HUDEP-2 (cell line): Measurements from ENCODE around the gene TNFAIP1.
A peak's percentile ranks its signal among the peaks of the same experiment; 100 is the strongest.

Source experiments
- DNase-seq, 76 experiments: peaks; one replicate each; lab custom pipeline; 2025; ENCODE audit not compliant: unreplicated experiment in 76 of 76; lab: John Stamatoyannopoulos, UW

Gene TNFAIP1

DNA sequence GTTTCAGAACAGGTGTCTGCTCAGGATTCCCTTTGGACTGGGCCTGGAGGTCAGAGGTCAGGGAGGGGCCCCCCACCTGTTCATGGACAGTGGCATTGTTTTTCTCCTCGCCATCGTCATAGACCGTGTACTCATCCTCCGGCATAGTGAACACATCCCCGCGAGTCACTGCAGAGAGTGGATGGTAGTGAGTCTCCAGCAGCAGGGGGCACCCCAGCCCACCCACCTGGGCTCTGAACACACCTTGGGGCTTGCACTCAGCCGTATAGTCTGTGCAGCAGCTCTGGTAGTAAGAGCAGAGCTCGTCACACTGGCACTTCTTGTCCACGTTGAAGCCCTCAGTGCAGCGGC lies 34.1 kb downstream of the TNFAIP1 start:
- DNase-seq: no peak

DNA sequence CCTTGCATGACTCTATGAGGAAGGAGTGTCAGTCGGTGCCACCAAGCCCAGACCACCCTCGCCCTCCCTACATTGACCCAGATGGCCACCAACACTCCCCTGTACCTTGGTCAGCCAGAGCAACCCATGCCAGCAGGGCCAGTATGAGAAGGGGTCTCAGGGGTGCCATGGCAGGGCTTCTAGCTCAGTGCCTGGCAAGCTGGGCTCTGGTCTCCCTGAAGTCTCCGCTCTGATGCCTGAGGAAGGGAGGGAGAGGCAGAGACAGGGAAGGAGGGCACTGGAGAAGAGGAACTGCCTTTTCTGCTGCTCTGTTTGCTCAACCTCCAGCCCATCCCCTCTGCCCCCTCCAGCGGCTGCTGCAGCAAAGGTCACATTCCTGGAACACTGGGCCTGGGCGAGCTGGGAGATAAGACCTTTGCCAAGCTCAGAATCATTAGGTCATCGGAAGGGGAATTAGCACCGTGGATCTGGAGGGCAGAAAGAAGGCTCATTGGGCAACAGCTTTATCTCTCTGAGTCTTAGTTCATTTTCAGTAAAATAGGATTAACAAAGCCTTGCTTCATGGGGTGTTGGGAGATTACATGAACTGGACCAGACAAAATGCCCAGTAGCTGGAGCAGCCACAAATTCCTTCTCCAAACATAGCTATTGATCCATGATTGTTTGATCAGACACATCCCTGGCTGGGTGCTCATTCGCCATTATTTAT lies 34.6 kb downstream of the TNFAIP1 start, which contains the start of gene VTN:
TSS of gene VTN (minus strand) at position 273 of the 709 bp plus-strand sequence. CDS start at position 169, 104 bp downstream.
- DNase-seq: peak in 1 of 76 experiments; percentile 10

DNA sequence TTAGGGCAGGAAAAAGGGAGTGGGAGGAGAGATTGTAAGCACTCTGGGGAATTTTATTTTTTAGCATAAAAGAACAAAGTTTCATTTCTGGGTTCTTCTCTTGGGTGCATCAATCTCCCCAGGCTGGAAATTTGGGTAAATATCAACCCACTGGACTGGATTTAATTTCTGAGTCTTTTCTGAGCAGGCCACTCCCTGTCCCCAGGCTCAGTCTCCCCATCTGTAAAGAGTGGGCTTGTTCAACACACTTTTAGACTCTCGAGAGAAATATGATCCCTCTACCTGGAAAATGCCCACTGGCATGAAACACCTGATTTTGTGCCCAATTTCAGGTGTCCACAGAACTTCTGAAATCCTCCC lies 35.2 kb downstream of the TNFAIP1 start:
- DNase-seq: no peak

DNA sequence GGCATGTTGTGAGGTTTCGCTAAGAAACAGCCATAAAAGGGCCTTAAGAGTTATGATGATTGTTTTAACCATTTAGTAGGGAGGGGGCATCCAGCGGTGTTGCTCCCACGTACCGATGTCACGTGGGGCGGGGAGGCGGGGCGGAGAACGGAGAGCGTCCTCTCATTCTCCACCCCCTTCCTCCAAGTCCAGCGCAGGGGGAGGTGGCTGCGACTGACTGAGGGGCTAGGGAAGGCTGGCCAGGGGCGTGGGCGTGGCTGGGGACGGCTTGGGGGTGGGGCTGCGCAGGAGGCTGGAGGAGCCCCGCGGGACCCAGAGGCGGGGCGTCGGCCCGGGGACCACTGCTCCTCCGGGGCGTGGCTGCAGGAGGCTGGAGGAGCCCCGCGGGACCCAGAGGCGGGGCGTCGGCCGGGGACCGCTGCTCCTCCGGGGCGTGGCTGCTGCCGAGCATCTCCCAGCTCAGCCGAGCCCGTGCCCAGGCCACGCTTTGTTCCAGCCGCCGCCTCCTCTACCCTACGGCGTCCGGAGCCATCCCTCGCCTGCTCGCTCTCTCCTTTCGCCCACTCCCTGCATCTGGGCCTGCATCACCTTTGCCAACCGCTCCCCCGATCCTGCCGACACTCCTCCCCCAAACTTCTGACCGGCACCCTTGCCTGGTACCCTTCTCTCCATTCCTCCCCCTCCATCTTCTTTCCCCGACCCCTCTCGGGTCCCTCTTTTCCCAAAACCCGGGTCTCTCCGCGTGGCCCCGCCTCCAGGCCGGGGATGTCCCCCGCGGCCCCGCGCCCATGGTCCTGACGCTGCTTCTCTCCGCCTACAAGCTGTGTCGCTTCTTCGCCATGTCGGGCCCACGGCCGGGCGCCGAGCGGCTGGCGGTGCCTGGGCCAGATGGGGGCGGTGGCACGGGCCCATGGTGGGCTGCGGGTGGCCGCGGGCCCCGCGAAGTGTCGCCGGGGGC lies 36.0 kb downstream of the TNFAIP1 start, which contains the start of gene SARM1:
TSS of gene SARM1 (plus strand) at position 450 of the 958 bp plus-strand sequence. CDS start at position 789, 339 bp downstream.
- DNase-seq: peak in 30 of 76 experiments; percentile 8 to 59 (median 28)

DNA sequence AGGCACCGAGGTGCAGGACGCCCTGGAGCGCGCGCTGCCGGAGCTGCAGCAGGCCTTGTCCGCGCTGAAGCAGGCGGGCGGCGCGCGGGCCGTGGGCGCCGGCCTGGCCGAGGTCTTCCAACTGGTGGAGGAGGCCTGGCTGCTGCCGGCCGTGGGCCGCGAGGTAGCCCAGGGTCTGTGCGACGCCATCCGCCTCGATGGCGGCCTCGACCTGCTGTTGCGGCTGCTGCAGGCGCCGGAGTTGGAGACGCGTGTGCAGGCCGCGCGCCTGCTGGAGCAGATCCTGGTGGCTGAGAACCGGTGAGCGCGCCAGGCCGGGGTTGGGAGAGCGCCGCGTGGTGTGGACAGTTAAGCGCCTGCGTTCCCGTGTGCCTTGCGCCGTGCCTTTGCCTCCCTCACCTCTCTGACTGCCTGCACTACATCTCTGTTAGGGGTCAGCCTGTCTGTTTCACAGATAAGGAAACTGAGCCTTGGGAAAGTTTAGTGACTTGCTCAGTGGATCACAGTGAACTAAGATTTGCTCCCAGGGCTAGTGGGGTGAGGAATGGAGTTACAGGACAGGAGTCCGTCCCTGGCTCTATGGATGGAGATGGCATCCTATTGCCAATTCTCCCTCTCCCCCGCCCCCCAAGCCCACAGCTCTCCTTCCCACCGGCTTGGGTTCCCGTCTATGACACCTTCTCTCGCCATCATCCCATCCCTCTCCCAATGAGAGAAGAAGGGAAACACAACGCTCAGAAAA lies 36.8 kb downstream of the TNFAIP1 start:
- DNase-seq: no peak

DNA sequence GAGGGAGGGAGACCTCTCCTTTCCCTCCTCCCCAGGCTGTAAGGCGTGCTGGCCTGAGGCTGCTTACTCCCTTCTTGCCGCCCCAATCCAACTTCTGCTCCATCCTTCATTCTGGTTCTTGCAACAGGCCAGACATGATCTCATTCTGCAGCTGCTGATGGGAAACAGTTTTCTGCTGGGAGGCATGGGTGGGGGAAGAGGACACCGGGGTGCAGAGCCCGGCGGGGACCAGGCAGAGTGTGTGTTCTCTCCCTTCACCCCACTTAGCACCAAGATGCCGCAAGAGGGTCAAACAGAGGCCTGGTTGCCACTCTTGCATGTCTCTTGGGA lies 37.3 kb downstream of the TNFAIP1 start:
- no peak for DNase-seq

DNA sequence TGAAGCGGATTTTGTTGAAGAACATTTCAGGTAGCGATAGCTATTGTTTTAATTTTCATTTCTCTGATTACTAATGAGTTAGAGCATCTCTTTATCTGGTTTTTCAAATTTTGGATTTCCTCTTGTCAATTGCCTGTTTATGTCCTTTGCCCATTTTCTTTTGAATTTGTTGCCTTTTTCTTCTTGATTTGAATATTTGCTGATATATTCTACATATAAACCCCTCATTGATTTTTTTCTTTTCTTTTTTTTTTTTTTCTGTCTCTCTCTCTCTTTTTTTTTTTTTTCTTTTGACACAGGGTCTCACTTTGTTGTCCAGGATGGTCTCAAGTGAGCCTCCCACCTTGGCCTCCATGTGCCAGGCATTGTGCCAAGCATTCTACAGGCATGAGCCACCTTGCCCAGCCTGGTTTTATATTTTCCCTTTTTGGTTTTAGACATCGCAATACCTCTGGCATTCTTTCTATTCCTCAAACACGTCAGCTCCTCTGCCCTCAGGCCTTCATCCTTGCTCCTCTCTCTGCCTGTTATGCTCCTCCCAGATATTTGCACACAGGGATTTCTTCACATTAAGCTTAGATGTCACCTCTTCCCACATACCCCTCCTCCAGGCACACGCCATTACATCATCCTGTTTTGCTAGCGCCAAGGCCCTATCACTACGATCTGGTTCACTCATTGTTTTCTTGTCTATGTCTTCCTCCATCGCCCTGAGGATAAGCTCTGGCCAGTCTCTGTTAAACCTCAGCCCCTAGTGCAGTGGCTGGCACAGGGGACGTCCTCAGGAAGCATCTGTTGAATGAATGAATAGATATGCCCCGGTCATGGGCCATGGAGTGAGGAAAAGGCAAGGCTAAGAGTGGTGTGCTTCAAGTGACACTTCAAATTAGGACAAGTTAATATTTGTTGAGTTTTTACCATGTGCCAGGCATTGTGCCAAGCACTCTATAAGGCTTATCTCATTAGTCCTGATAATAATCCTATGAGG lies 44.5 kb downstream of the TNFAIP1 start:
- DNase-seq: no peak

DNA sequence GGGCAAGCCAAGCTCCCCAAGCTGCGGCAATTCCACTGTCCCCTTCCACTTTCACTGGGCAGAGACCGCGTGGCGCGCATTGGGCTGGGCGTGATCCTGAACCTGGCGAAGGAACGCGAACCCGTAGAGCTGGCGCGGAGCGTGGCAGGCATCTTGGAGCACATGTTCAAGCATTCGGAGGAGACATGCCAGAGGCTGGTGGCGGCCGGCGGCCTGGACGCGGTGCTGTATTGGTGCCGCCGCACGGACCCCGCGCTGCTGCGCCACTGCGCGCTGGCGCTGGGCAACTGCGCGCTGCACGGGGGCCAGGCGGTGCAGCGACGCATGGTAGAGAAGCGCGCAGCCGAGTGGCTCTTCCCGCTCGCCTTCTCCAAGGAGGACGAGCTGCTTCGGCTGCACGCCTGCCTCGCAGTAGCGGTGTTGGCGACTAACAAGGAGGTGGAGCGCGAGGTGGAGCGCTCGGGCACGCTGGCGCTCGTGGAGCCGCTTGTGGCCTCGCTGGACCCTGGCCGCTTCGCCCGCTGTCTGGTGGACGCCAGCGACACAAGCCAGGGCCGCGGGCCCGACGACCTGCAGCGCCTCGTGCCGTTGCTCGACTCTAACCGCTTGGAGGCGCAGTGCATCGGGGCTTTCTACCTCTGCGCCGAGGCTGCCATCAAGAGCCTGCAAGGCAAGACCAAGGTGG lies 45.7 kb downstream of the TNFAIP1 start:
- peak in 20 of 76 experiments; percentile 4 to 35 (median 16) for DNase-seq

DNA sequence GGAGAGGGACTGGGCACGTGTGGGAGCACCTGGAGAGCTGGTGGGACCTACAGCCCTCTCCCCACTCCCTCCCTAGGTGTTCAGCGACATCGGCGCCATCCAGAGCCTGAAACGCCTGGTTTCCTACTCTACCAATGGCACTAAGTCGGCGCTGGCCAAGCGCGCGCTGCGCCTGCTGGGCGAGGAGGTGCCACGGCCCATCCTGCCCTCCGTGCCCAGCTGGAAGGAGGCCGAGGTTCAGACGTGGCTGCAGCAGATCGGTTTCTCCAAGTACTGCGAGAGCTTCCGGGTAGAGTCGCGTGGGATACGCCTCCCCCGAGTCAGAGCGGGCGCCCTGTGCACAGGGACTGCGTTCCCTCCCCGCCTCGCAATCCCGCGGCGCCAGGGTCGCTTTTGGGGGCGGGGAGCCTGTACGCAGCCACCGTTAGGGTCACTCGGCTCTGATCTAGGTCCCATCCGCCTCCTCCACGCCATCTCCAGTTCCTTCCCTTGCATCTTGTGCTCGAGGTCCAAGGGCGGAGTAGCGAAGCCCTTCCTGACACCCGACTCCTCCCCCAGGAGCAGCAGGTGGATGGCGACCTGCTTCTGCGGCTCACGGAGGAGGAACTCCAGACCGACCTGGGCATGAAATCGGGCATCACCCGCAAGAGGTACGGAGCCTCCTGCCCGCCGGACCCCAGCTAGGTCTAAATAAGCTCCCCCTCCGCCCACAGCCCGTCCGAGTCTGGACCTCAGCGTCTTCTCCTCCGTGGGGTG lies 48.9 kb downstream of the TNFAIP1 start:
- DNase-seq: peak in 24 of 76 experiments; percentile 4 to 53 (median 22)

DNA sequence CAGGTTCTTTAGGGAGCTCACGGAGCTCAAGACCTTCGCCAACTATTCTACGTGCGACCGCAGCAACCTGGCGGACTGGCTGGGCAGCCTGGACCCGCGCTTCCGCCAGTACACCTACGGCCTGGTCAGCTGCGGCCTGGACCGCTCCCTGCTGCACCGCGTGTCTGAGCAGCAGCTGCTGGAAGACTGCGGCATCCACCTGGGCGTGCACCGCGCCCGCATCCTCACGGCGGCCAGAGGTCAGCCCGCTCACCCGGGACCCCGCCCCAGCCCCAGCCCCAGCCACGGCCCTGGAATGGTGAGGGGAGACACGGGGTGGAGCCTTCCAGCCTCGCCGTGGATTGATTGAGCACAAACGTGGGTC lies 49.5 kb downstream of the TNFAIP1 start:
- DNase-seq: no peak

DNA sequence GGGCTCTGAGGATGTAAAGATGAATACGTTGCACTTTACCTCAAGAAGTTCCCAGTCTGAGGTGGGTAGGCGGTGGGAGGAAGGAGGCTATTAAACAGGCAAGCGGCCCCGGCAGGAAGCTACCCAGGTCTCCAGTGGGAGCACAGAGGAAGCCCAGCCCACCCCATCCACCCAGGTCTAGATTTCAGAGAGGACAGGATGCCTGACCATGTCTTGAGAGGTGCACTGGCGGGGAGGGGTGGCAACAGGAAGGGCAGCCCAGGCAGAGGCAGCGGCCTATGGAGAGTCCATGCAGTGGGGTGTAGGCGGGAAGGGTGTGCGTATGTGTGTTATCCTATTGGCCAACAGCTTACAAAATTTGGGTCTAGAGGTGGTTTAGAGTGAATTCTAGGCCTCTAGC lies 49.8 kb downstream of the TNFAIP1 start:
- no peak for DNase-seq

DNA sequence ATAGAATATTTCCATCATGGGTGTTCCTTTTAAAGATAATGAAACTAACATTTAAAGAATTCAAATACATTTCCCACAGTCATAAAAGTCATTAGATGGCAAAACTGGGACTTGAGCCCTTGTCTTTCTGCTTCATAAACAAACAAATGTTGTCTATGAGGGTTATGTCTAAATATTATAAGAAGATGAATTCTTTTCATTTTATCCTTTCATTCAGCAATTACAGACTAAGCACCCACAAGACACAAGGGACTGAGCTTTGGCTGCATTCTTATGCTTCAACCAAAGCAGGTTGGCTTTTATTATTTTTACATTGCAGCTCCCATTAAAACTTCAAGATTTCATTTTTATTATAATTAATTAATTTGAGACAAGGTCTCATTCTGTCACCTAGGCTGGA lies 50.8 kb downstream of the TNFAIP1 start:
- DNase-seq: no peak

DNA sequence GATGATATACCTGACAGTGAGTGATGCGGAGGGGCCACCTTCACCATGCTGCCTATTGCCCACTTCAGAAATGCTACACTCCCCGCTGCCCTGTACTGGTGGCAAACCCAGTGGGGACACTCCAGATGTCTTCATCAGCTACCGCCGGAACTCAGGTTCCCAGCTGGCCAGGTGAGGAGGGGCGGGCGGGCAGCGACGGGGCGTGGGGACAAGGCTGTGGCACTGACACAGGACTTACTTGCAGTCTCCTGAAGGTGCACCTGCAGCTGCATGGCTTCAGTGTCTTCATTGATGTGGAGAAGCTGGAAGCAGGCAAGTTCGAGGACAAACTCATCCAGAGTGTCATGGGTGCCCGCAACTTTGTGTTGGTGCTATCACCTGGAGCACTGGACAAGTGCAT lies 52.5 kb downstream of the TNFAIP1 start:
- no peak for DNase-seq

DNA sequence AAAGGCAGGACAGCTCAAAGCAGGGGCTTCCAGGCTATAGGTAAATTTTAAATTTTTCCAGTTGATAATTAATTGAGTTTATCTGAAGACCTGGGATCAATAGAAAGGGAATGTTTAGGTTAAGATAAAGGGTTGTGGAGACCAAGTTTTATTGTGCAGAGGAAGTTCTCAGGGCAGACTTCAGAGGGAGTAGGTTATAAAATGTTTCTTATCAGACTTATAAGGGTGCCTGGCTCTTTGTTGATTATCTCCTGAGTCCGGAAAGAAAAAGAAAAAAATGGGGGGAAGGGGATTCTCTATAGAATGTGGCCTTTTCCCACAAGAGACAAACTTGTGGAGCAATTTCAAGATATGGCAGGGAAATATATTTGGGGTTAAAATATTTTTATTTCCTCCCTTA lies 54.6 kb downstream of the TNFAIP1 start:
- no peak for DNase-seq

DNA sequence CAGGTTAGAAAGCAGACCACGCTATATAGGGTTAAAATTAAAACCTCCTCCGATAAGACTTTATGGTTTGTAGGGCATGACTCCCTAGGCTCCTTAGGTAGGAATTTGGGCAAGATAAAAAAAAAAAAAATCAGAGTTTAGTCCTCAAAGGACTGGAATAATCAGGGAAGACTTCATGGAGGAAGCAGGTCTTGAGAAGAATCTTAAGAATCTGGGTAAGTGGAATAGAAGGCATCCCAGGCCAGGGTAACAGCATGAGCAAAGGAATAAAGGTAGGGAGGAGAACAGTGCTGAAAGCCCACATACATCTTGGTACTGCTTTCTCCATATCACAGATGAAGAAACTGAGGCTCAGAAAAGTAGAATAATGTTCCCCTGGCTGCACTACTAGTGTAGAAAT lies 55.0 kb downstream of the TNFAIP1 start:
- DNase-seq: no peak

DNA sequence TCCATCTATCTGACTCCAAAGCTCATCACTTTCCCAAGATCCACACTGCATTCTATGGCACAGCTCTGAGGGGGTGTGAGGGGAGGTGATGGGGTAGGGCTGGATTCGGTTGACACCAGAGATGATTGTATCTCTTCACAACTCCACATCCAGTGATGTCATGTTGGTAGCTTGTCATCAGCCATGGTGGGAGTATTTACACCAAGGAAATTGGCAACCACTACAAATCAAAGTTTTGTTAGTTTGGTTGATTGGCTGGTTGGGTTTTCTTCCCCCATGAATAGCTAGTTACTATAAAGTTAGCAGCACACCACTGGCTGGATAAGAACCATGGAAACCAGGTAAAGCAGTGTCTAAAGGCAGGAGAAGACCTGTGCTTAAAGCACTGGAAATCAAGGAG lies 55.4 kb downstream of the TNFAIP1 start:
- no peak for DNase-seq

DNA sequence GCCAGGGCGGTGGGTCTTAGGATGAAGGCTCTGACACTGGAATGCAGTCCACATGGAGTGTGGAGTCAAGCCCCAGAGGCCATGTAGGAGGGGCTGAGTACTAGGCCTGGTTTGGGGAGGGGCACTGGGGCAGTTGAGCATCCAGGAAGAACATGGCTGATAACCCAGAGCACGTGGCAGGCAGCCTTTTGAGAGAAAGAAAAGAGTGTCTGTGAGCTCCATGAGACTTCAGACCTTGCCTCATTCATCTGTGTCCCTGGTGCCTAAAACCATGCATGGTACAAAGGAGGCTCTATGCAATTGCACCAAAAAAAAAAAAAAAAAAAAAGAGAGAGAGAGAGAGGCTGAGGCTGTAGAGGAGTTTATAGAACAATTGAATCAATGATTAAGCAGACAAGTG lies 55.8 kb downstream of the TNFAIP1 start:
- no peak for DNase-seq

DNA sequence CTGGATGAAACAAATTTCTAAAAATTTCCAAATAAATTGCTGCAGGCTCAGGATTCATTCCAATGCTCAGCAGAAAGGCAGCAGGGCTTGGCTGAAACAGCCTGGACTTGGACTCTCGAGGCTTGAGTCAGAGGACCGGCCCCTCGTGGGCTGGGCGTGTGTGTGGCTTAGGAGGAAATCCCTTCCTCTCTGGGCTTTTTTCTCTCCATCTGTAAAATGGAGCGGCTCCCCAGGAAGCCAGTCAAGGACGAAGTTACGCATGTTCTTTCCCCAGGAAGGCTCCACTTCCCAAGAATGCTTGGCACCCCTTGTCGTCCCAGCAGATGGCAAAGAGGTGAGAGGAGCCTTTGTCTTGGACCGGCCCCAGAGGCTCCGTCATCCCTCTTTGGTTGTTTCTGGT lies 56.9 kb downstream of the TNFAIP1 start:
- no peak for DNase-seq
